Measurements from ENCODE around the gene SHCBP1L.
"Not testable (repeated sequence)": the region's sequence is repeated elsewhere in the genome, so short reads cannot be mapped to it uniquely, and the experiment has no call there.

SHCBP1L gene

GRCh38 chr1:182956708-182957365, 3.9 kb upstream of the SHCBP1L start:
- H3F3A ChIP-seq (ENCODE audit: insufficient read depth, low read length), result no peaks in the 10 kb centered on the region
- no peak for DNase-seq
- no peak overlapping the region for H3K4me3 ChIP-seq (ENCODE audit: low read length)
- H3K9me3 ChIP-seq (replicated peaks; ENCODE audit: insufficient read depth, low read length), result no peaks in the 10 kb centered on the region
- no peaks in the 10 kb centered on the region for H3K27me3 ChIP-seq (replicated peaks; ENCODE audit: insufficient read depth, low read length)
- no peak overlapping the region for H3K27ac ChIP-seq (ENCODE audit: low read length)
- H3K9me2 ChIP-seq (replicated peaks; ENCODE audit: insufficient read depth, low read length), result no peaks in the 10 kb centered on the region
- no peak overlapping the region for H3K4me2 ChIP-seq (ENCODE audit: low read depth, low read length)
- no peaks in the 10 kb centered on the region for H3K4me1 ChIP-seq (ENCODE audit: low read length)
- no peak overlapping the region for H2AFZ ChIP-seq (ENCODE audit: low read length)
- H3K36me3 ChIP-seq (replicated peaks; ENCODE audit: insufficient read depth, low read length), result no peaks in the 10 kb centered on the region
- no peak overlapping the region for H3K9ac ChIP-seq (ENCODE audit: low read length)
- H3K79me2 ChIP-seq (ENCODE audit: low read length), result no peaks in the 10 kb centered on the region
- TF ChIP-seq EZH2phosphoT487 (IDR thresholded peaks at IDR 0.05; ENCODE audit: low read length) (no peak), CTCF (IDR thresholded peaks at IDR 0.05; ENCODE audit: low read length) (no peak), EZH2 (optimal IDR thresholded peaks at IDR 0.05; ENCODE audit: low read depth, low read length) (no peak)
- no peaks in the 10 kb centered on the region for H4K20me1 ChIP-seq (ENCODE audit: insufficient read depth, low read length)

GRCh38 chr1:182955596-182956588, 2.9 kb upstream of the SHCBP1L start:
- no peak overlapping the region for H3K4me3 ChIP-seq (ENCODE audit: low read length)

GRCh38 chr1:182953826-182954225, 860 bp upstream of the SHCBP1L start:
- no peak for DNase-seq
- no peaks in the 10 kb centered on the region for H4K20me1 ChIP-seq (ENCODE audit: insufficient read depth, low read length)
- no peak overlapping the region for H2AFZ ChIP-seq (ENCODE audit: low read length)
- H3K4me3 ChIP-seq (ENCODE audit: low read length), result no peak overlapping the region
- no peak overlapping the region for H3K9ac ChIP-seq (ENCODE audit: low read length)
- no peaks in the 10 kb centered on the region for H3K79me2 ChIP-seq (ENCODE audit: low read length)
- no peak overlapping the region for H3K27ac ChIP-seq (ENCODE audit: low read length)
- no peaks in the 10 kb centered on the region for H3F3A ChIP-seq (ENCODE audit: insufficient read depth, low read length)
- no peaks in the 10 kb centered on the region for H3K9me2 ChIP-seq (replicated peaks; ENCODE audit: insufficient read depth, low read length)
- no peaks in the 10 kb centered on the region for H3K27me3 ChIP-seq (replicated peaks; ENCODE audit: insufficient read depth, low read length)
- H3K36me3 ChIP-seq (replicated peaks; ENCODE audit: insufficient read depth, low read length), result no peaks in the 10 kb centered on the region
- no peak for TF ChIP-seq EZH2 (optimal IDR thresholded peaks at IDR 0.05; ENCODE audit: low read depth, low read length)
- no peak for TF ChIP-seq EZH2phosphoT487 (IDR thresholded peaks at IDR 0.05; ENCODE audit: low read length)
- TF ChIP-seq CTCF (IDR thresholded peaks at IDR 0.05; ENCODE audit: low read length), result no peak
- H3K9me3 ChIP-seq (replicated peaks; ENCODE audit: insufficient read depth, low read length), result no peaks in the 10 kb centered on the region
- no peaks in the 10 kb centered on the region for H3K4me1 ChIP-seq (ENCODE audit: low read length)
- no peak overlapping the region for H3K4me2 ChIP-seq (ENCODE audit: low read depth, low read length)

More at GRCh38 chr1:182955596-182956588, 2.9 kb upstream of the SHCBP1L start:
- Histone ChIP-seq H3K9me3 (replicated peaks; ENCODE audit: insufficient read depth, low read length) (no peaks in the 10 kb centered on the region), H3K9me2 (replicated peaks; ENCODE audit: insufficient read depth, low read length) (no peaks in the 10 kb centered on the region), H3K4me2 (ENCODE audit: low read depth, low read length) (no peak overlapping the region), H4K20me1 (ENCODE audit: insufficient read depth, low read length) (no peaks in the 10 kb centered on the region), H3K36me3 (replicated peaks; ENCODE audit: insufficient read depth, low read length) (no peaks in the 10 kb centered on the region), H3K27me3 (replicated peaks; ENCODE audit: insufficient read depth, low read length) (no peaks in the 10 kb centered on the region), H2AFZ (ENCODE audit: low read length) (no peak overlapping the region), H3K9ac (ENCODE audit: low read length) (no peak overlapping the region), H3K79me2 (ENCODE audit: low read length) (no peaks in the 10 kb centered on the region), H3K27ac (ENCODE audit: low read length) (no peak overlapping the region), H3F3A (ENCODE audit: insufficient read depth, low read length) (no peaks in the 10 kb centered on the region), H3K4me1 (ENCODE audit: low read length) (no peaks in the 10 kb centered on the region)
- TF ChIP-seq CTCF (IDR thresholded peaks at IDR 0.05; ENCODE audit: low read length) (no peak), EZH2 (optimal IDR thresholded peaks at IDR 0.05; ENCODE audit: low read depth, low read length) (no peak), EZH2phosphoT487 (IDR thresholded peaks at IDR 0.05; ENCODE audit: low read length) (no peak)
- DNase-seq, result no peak

GRCh38 chr1:182943336-182943735, 9.6 kb downstream of the SHCBP1L start:
- not testable (repeated sequence) for H4K20me1 ChIP-seq (ENCODE audit: insufficient read depth, low read length); H3F3A ChIP-seq (ENCODE audit: insufficient read depth, low read length); H2AFZ ChIP-seq (ENCODE audit: low read length); DNase-seq; H3K9ac ChIP-seq (ENCODE audit: low read length); H3K9me3 ChIP-seq (replicated peaks; ENCODE audit: insufficient read depth, low read length); H3K27ac ChIP-seq (ENCODE audit: low read length); H3K79me2 ChIP-seq (ENCODE audit: low read length); H3K9me2 ChIP-seq (replicated peaks; ENCODE audit: insufficient read depth, low read length); H3K36me3 ChIP-seq (replicated peaks; ENCODE audit: insufficient read depth, low read length); H3K4me2 ChIP-seq (ENCODE audit: low read depth, low read length); H3K27me3 ChIP-seq (replicated peaks; ENCODE audit: insufficient read depth, low read length); H3K4me1 ChIP-seq (ENCODE audit: low read length); H3K4me3 ChIP-seq (ENCODE audit: low read length)

- not testable (repeated sequence) for H3K9me3 ChIP-seq (replicated peaks; ENCODE audit: insufficient read depth, low read length); DNase-seq; H2AFZ ChIP-seq (ENCODE audit: low read length); H3K9me2 ChIP-seq (replicated peaks; ENCODE audit: insufficient read depth, low read length); H3F3A ChIP-seq (ENCODE audit: insufficient read depth, low read length); H3K4me2 ChIP-seq (ENCODE audit: low read depth, low read length); H4K20me1 ChIP-seq (ENCODE audit: insufficient read depth, low read length); H3K4me1 ChIP-seq (ENCODE audit: low read length); H3K27me3 ChIP-seq (replicated peaks; ENCODE audit: insufficient read depth, low read length); H3K4me3 ChIP-seq (ENCODE audit: low read length); H3K79me2 ChIP-seq (ENCODE audit: low read length); H3K27ac ChIP-seq (ENCODE audit: low read length); H3K36me3 ChIP-seq (replicated peaks; ENCODE audit: insufficient read depth, low read length); H3K9ac ChIP-seq (ENCODE audit: low read length)
Measured at GRCh38 chr1:182942145-182942544, 10.8 kb downstream of the SHCBP1L start.

All from MM.1S (cell line).